ENCODE data around the gene DCC.
"Not testable (repeated sequence)": the region's sequence is repeated elsewhere in the genome, so short reads cannot be mapped to it uniquely, and the experiment has no call there.

The DCC gene

GRCh38 chr18:52352920-52353319 is 12.9 kb downstream of the DCC start:
- no peak for DNase-seq (ENCODE audit: low spot score)

- no peak for DNase-seq (ENCODE audit: low spot score)
Measured at GRCh38 chr18:52353589-52353988, 13.6 kb downstream of the DCC start.

DNA sequence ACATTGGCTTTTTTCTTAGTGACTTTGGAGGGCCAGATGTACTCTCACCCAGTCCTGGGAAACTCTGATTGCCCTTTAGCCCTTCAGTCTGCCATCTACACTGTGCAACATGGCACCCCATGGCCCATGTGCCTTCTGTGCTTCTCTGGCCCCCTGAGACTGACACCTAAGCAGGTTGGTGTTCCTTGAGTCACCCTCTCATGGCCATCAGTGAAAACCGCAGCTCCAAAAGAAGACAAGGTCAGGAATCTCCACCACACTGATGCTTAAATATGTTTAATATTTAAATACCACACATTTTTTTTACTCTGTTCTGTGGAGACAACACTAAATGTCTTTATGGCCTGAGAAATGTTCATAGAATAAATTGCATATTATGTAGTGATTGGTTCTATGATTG is 23.9 kb downstream of the DCC start:
- DNase-seq (ENCODE audit: low spot score), result no peak

DNA sequence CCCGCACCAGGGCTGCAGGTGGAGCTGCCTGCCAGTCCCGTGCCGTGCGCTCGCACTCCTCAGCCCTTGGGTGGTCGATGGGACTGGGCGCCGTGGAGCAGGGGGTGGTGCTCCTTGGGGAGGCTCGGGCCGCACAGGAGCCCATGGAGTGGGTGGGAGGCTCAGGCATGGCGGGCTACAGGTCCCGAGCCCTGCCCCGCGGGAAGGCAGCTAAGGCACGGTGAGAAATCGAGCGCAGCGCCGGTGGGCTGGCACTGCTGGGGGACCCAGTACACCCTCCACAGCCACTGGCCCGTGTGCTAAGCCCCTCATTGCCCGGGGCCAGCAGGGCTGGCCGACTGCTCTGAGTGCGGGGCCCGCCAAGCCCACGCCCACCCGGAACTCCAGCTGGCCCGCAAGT is 26.9 kb downstream of the DCC start:
- not testable (repeated sequence) for DNase-seq (ENCODE audit: low spot score)

GRCh38 chr18:52367953-52368742 is 28.2 kb downstream of the DCC start:
- no peak for DNase-seq (ENCODE audit: low spot score)

DNA sequence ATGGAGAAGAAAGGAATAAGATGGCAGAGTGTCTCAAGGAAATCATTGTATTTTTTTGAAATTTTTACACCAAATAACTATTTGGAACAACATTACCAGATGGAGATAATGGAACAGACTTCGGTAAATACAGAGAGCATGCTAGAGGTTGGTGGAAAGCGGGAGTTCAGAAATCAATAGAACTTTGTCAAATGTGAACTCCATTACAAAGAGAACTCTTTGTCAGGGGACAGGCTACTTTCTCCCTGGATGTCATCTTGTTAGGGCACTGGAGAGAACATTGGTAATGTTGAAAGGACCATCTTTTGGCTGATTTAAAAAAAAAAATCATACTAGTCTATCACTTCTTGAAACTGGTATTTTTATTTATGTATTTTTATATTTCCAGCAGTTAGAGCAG is 30.8 kb downstream of the DCC start:
- DNase-seq (ENCODE audit: low spot score), result no peak

- DNase-seq (ENCODE audit: low spot score), result no peak
Measured at GRCh38 chr18:52376104-52376503, 36.1 kb downstream of the DCC start.

GRCh38 chr18:52377094-52377493 is 37.1 kb downstream of the DCC start:
- no peak for DNase-seq (ENCODE audit: low spot score)

GRCh38 chr18:52386306-52386705 is 46.3 kb downstream of the DCC start:
- DNase-seq (ENCODE audit: low spot score), result no peak

DNA sequence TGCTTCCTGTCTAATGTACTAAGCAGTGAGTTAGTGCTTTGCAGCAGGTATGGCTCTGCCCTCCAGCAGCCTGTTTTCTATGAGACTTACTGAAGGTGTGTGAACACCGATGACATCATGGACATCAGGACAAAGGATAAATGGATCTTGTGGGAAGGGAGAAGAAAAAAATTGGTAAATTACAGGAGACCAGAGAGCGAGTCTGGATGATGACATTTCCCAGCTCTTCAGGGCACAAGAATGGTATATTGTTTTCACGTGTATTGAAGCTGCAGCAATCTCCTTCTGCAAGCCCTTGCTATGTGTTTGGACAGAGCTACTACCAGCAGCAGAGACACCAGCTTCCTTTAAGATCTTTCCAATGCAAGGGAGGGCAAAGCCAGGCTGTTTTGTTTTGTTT is 47.2 kb downstream of the DCC start:
- DNase-seq (ENCODE audit: low spot score), result no peak

- DNase-seq (ENCODE audit: low spot score), result no peak
Measured at GRCh38 chr18:52391810-52392559, 52.0 kb downstream of the DCC start.

DNA sequence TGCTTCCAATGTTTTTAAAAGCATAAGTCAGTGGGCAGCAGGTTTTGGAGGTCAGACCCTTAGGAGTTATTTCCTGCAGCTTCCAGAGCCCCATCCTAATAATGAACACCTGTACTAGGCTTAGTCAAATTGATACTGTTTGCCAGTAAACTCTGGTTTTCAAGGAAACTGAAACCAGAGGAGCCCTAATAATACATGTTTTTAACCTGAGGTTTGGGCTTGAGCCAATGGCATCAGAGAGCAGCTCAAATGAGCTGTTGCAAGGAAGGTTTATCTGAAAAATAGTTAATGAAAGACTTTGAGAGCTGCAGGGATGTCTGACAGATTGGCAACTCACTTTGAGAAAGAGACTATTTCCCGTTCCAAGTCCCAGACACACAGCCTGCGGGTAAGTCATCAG is 54.6 kb downstream of the DCC start:
- DNase-seq (ENCODE audit: low spot score), result no peak

- DNase-seq (ENCODE audit: low spot score), result no peak
Measured at GRCh38 chr18:52395146-52395852, 55.3 kb downstream of the DCC start.

- DNase-seq (ENCODE audit: low spot score), result no peak
Measured at GRCh38 chr18:52401236-52401635, 61.2 kb downstream of the DCC start.

DNA sequence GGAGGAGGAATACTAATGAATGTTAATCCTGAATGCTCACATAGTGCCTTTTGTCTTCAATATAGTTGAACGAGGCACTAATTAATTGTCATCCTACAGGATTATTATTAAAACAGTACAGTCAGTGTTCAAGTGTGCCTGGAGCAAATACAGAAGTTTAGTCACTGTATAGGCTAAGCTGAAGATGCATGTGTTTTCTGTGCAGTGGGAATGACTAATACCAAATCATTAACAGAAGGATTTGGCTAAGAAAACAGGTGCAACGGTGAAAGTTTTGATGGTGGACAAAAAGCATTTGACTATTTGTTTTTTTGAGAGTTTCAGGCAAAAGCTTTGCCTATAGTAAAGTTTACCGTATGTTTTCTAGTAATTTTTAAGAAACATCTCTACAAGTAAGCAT is 62.8 kb downstream of the DCC start:
- DNase-seq (ENCODE audit: low spot score), result no peak

GRCh38 chr18:52403291-52404021 is 63.5 kb downstream of the DCC start:
- no peak for DNase-seq (ENCODE audit: low spot score)

- no peak for DNase-seq (ENCODE audit: low spot score)
Measured at GRCh38 chr18:52408800-52409302, 68.9 kb downstream of the DCC start.

GRCh38 chr18:52409727-52410126 is 69.7 kb downstream of the DCC start:
- DNase-seq (ENCODE audit: low spot score), result no peak

DNA sequence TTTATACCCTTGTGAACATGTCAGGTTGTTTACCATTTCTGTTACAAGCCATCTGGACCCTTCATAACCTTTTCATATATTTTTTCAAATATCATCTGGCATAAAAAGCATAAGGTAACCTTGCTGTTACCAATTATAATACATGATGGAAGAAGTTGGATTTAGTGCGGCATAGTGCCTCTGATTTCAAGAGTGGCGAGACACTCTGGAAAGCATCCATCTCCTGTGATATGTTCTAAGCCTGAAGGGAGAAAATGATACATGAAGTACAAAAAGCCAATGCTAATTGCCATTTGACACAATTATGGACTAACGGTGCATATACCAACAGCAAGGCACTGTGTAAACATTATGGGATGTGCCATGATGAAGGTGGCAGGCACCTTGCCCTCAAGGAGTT is 75.1 kb downstream of the DCC start:
- no peak for DNase-seq (ENCODE audit: low spot score)

DNA sequence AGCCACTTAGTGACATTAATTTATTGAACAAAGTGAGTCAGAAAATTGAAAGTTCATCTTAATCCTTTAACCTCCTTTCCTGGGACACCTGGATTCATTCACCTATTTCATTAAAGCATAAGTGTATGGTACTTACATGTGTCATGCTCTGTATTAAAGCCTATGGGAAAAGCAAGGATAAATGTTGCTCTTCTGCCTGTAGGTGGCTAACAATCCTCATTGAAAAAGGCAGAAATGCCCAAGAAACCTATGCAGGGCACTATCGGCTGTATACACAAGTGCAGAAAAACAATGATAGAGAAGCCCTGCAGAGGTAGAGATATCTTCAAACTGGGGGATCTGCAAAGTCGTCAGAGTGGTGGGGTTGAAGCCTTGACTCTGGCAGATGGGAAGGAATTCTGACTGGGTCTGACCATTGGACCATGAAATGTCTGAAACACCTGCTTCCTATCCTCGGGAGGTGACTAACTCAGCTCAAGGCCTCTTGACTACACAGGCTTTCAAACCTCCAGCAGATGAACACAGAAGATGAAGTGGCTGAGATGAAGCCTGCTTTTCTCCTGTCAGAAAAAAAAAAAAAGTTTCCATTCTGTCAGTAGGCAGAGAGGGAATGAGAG is 83.1 kb downstream of the DCC start:
- no peak for DNase-seq (ENCODE audit: low spot score)

- no peak for DNase-seq (ENCODE audit: low spot score)
Measured at GRCh38 chr18:52426041-52426440, 86.0 kb downstream of the DCC start.

GRCh38 chr18:52426462-52426861 is 86.5 kb downstream of the DCC start:
- no peak for DNase-seq (ENCODE audit: low spot score)
